ENCODE results near the gene GPR135. TPM values are rescaled to one million over a fixed set of nuclear protein-coding genes. Genes with fewer than 3 reads are reported as not detected.

Gene GPR135
- total RNA-seq, 1 experiment from 2014 or later: 3.9 TPM

GRCh38 chr14:59419303-59419702 is 45.9 kb downstream of the GPR135 start:
- ChIA-PET POLR2A (interaction anchor here (0.6 kb wide), 1 partner anchor 16 kb away, joined by 3 read pairs; no protein-coding TSS in a partner anchor), RAD21 (ENCODE audit: low non-redundant PET in 1 of 2, low total read pairs in 2 of 2, uncharacterized antibody in 2 of 2, unreplicated experiment in 2 of 2) (no interaction called here), CTCF (no interaction called here)
- BruUV-seq (replicated peaks): no TSS peak
- TF ChIP-seq ZBTB33 (IDR thresholded peaks at IDR 0.05; ENCODE audit: extremely low read depth, insufficient replicate concordance, low read length) (no peak), ATF3 (IDR thresholded peaks at IDR 0.05) (no peak)
- H3K9me2 ChIP-seq (ENCODE audit: insufficient read depth): no peaks in the 10 kb centered on the region
- H3K9me3 ChIP-seq (ENCODE audit: control insufficient read depth in 1 of 2, insufficient read depth in 1 of 2, low read depth in 1 of 2, low read length in 2 of 2): no peaks in the 10 kb centered on the region
- H3K27ac ChIP-seq (ENCODE audit: low read depth, low read length): no peak overlapping the region
- intact Hi-C loops (cut with micrococcal nuclease): no loop called here
- H3K36me3 ChIP-seq (ENCODE audit: control insufficient read depth in 1 of 2, insufficient read depth in 2 of 2, low read length in 2 of 2): no peaks in the 10 kb centered on the region
- no peak overlapping the region for H3K4me3 ChIP-seq (replicated peaks in 1 of 2; ENCODE audit: low read depth in 1 of 2, low read length in 2 of 2)
- DNase-seq (ENCODE audit: low read depth, low spot score) (no peak), ATAC-seq (no peak)
- H4K20me1 ChIP-seq (ENCODE audit: insufficient read depth): no peaks in the 10 kb centered on the region
- H3K4me2 ChIP-seq (ENCODE audit: low read length): no peak overlapping the region
- no peak overlapping the region for H3K9ac ChIP-seq (ENCODE audit: low read length)
- no peaks in the 10 kb centered on the region for H3K79me2 ChIP-seq (ENCODE audit: insufficient read depth, low read length)
- no peaks in the 10 kb centered on the region for H3K4me1 ChIP-seq (ENCODE audit: control insufficient read depth in 1 of 2, insufficient read depth in 2 of 2, low read length in 2 of 2)
- no peak overlapping the region for H2AFZ ChIP-seq (ENCODE audit: low read depth, low read length, poor library complexity, severe bottlenecking)
- no peaks in the 10 kb centered on the region for H3K27me3 ChIP-seq (ENCODE audit: insufficient read depth, low read length)

GRCh38 chr14:59417311-59417710 is 47.9 kb downstream of the GPR135 start:
- DNase-seq (ENCODE audit: low read depth, low spot score): no peak
- CTCF ChIA-PET: no interaction called here
- ATAC-seq: no peak
- Histone ChIP-seq H3K9me3 (ENCODE audit: control insufficient read depth in 1 of 2, insufficient read depth in 1 of 2, low read depth in 1 of 2, low read length in 2 of 2) (no peaks in the 10 kb centered on the region), H2AFZ (ENCODE audit: low read depth, low read length, poor library complexity, severe bottlenecking) (no peak overlapping the region), H3K4me2 (ENCODE audit: low read length) (no peak overlapping the region), H3K79me2 (ENCODE audit: insufficient read depth, low read length) (no peaks in the 10 kb centered on the region), H3K9ac (ENCODE audit: low read length) (no peak overlapping the region), H3K27ac (ENCODE audit: low read depth, low read length) (no peak overlapping the region), H4K20me1 (ENCODE audit: insufficient read depth) (no peaks in the 10 kb centered on the region), H3K9me2 (ENCODE audit: insufficient read depth) (no peaks in the 10 kb centered on the region), H3K4me1 (ENCODE audit: control insufficient read depth in 1 of 2, insufficient read depth in 2 of 2, low read length in 2 of 2) (no peaks in the 10 kb centered on the region), H3K36me3 (ENCODE audit: control insufficient read depth in 1 of 2, insufficient read depth in 2 of 2, low read length in 2 of 2) (no peaks in the 10 kb centered on the region), H3K4me3 (replicated peaks in 1 of 2; ENCODE audit: low read depth in 1 of 2, low read length in 2 of 2) (no peak overlapping the region), H3K27me3 (ENCODE audit: insufficient read depth, low read length) (no peaks in the 10 kb centered on the region)
- TF ChIP-seq POLR2AphosphoS5 (IDR thresholded peaks at IDR 0.05; ENCODE audit: low read depth, low read length) (no peak), TCF7L2 (IDR thresholded peaks at IDR 0.05; ENCODE audit: borderline replicate concordance, extremely low read depth, insufficient read depth, insufficient read length) (no peak), JUND (IDR thresholded peaks at IDR 0.05) (no peak), FOSL1 (IDR thresholded peaks at IDR 0.05; ENCODE audit: low read depth) (no peak), ZBTB33 (IDR thresholded peaks at IDR 0.05; ENCODE audit: extremely low read depth, insufficient replicate concordance, low read length) (no peak), RAD21 (IDR thresholded peaks at IDR 0.05; ENCODE audit: low read depth) (no peak), CEBPB (IDR thresholded peaks at IDR 0.05; ENCODE audit: low read depth) (no peak), ZFX (IDR thresholded peaks at IDR 0.05) (no peak), ATF3 (IDR thresholded peaks at IDR 0.05) (no peak), SIN3A (IDR thresholded peaks at IDR 0.05; ENCODE audit: low read depth) (no peak), CTCF (IDR thresholded peaks at IDR 0.05 in 2 of 3, conservative IDR thresholded peaks at IDR 0.05 in 1 of 3; ENCODE audit: borderline replicate concordance in 1 of 3, insufficient read depth in 1 of 3, low read depth in 2 of 3, low read length in 2 of 3) (no peak), SRF (IDR thresholded peaks at IDR 0.05; ENCODE audit: low read depth) (no peak), SP1 (IDR thresholded peaks at IDR 0.05; ENCODE audit: low read depth) (no peak)
- intact Hi-C loops (cut with micrococcal nuclease): no loop called here
- RAD21 ChIA-PET (ENCODE audit: low non-redundant PET in 1 of 2, low total read pairs in 2 of 2, uncharacterized antibody in 2 of 2, unreplicated experiment in 2 of 2): no interaction called here
- BruUV-seq (replicated peaks): no TSS peak
- POLR2A ChIA-PET: no interaction called here
